ENCODE results near the gene PFKM.

PFKM gene

DNA sequence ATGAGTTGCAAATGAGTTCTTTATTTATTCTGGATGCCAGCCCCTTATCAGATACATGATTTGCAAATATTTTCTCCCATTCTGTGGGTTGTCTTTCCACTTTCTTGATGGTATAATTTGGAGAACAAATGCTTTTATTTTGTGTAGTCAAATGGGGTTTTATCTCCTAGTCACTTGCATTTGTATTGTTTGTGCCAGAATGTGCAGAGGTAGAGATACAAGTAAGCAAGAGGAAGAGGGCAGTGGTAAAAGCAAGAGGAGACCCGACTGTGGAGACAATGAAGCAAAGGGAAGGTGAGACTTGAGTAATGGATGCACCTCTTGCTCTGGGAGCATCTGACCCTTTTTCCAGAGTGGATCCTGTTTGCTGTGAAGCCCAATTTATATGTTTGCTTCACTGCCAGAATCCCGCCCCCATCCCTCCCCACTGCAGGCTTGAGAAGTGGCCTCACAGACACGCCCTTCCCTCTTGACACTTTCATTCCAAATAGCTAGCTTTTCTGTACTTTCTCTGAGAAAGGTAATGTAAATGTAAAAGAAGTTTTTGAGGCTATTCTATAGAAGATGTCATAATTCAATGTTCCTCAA is 786 bp upstream of the PFKM start:
- Histone ChIP-seq H3K27me3 (ENCODE audit: low read depth, low read length) (no peaks in the 10 kb centered on the region), H3K9ac (ENCODE audit: low read length) (peak overlapping the region; percentile 60; the same call in 1 of the 2 replicates), H3K9me3 (ENCODE audit: insufficient read depth, low read length) (no peaks in the 10 kb centered on the region), H3K4me3 (ENCODE audit: low read length) (peak overlapping the region; percentile 90), H3K4me1 (ENCODE audit: low read length) (peaks cover 14% of the 10 kb centered on the region), H2AFZ (ENCODE audit: low read depth, low read length) (no peak overlapping the region), H3K79me2 (ENCODE audit: low read length) (peaks cover 28% of the 10 kb centered on the region), H3K27ac (ENCODE audit: low read length) (no peak overlapping the region), H3K36me3 (replicated peaks; ENCODE audit: low read depth, low read length) (peaks cover 9% of the 10 kb centered on the region), H3K4me2 (ENCODE audit: low read length) (peak overlapping the region; percentile 83), H4K20me1 (ENCODE audit: insufficient read depth, low read length) (no peaks in the 10 kb centered on the region)
- TF ChIP-seq, protein P1, sequence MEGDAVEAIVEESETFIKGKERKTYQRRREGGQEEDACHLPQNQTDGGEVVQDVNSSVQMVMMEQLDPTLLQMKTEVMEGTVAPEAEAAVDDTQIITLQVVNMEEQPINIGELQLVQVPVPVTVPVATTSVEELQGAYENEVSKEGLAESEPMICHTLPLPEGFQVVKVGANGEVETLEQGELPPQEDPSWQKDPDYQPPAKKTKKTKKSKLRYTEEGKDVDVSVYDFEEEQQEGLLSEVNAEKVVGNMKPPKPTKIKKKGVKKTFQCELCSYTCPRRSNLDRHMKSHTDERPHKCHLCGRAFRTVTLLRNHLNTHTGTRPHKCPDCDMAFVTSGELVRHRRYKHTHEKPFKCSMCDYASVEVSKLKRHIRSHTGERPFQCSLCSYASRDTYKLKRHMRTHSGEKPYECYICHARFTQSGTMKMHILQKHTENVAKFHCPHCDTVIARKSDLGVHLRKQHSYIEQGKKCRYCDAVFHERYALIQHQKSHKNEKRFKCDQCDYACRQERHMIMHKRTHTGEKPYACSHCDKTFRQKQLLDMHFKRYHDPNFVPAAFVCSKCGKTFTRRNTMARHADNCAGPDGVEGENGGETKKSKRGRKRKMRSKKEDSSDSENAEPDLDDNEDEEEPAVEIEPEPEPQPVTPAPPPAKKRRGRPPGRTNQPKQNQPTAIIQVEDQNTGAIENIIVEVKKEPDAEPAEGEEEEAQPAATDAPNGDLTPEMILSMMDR (IDR thresholded peaks at IDR 0.05; ENCODE audit: low read depth, low read length): no peak
- TF ChIP-seq EZH2phosphoT487 (IDR thresholded peaks at IDR 0.05; ENCODE audit: low read depth): no peak

DNA sequence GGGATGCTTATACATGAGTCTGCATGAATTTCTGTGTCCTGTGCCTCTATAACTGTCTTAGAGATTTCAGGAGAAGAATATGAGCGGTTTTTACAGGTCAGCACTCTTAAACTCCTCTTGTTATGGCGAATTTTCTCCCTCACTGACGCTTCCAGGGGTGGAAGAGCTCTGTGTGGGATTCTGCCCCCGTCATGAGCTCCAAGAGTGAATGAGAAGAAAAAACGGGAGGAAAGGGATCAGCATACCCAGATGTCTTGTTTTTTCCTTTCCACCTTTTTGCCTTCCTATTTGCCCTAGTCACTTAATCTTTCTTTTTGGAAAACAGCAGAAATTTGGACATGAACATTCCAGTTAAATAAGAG is 651 bp downstream of the PFKM start:
- Histone ChIP-seq H3K27me3 (ENCODE audit: low read depth, low read length) (no peaks in the 10 kb centered on the region), H3K27ac (ENCODE audit: low read length) (peak overlapping the region; percentile 31), H3K4me3 (ENCODE audit: low read length) (peak overlapping the region; percentile 90), H3K9me3 (ENCODE audit: insufficient read depth, low read length) (no peaks in the 10 kb centered on the region), H3K36me3 (replicated peaks; ENCODE audit: low read depth, low read length) (peaks cover 20% of the 10 kb centered on the region), H3K9ac (ENCODE audit: low read length) (peak overlapping the region; percentile 75), H3K4me1 (ENCODE audit: low read length) (peaks cover 14% of the 10 kb centered on the region), H4K20me1 (ENCODE audit: insufficient read depth, low read length) (no peaks in the 10 kb centered on the region), H3K79me2 (ENCODE audit: low read length) (peaks cover 28% of the 10 kb centered on the region), H2AFZ (ENCODE audit: low read depth, low read length) (peak overlapping the region; percentile 10; the same call in 1 of the 2 replicates), H3K4me2 (ENCODE audit: low read length) (peak overlapping the region; percentile 83)
- TF ChIP-seq, protein P1 (IDR thresholded peaks at IDR 0.05; ENCODE audit: low read depth, low read length): no peak
- no peak for TF ChIP-seq EZH2phosphoT487 (IDR thresholded peaks at IDR 0.05; ENCODE audit: low read depth)

DNA sequence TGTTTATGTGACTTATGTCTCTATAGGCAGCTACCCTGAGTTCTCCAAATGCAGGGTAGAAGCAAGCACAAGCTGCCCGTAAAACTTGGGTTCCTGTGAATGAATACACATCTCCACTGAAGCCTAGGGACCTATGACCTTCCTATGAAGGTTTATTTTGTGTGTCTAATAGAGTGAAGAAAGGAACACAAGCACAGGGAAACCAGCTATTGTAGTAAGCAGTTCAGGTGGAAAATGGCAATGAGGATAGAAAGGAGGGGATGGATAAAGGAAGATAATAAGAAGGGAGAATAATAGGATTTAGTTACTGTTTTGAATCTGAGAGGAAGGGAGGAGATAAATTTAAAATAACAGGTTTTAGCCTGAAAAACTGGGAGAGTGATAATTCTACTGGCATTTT is 2.4 kb downstream of the PFKM start:
- Histone ChIP-seq H3K27ac (ENCODE audit: low read length) (no peak overlapping the region), H2AFZ (ENCODE audit: low read depth, low read length) (no peak overlapping the region), H3K9ac (ENCODE audit: low read length) (no peak overlapping the region), H3K4me2 (ENCODE audit: low read length) (no peak overlapping the region), H3K4me3 (ENCODE audit: low read length) (no peak overlapping the region), H3K36me3 (replicated peaks; ENCODE audit: low read depth, low read length) (peaks cover 29% of the 10 kb centered on the region), H3K9me3 (ENCODE audit: insufficient read depth, low read length) (no peaks in the 10 kb centered on the region), H3K27me3 (ENCODE audit: low read depth, low read length) (no peaks in the 10 kb centered on the region), H4K20me1 (ENCODE audit: insufficient read depth, low read length) (no peaks in the 10 kb centered on the region), H3K4me1 (ENCODE audit: low read length) (peaks cover 14% of the 10 kb centered on the region), H3K79me2 (ENCODE audit: low read length) (peaks cover 28% of the 10 kb centered on the region)
- no peak for TF ChIP-seq EZH2phosphoT487 (IDR thresholded peaks at IDR 0.05; ENCODE audit: low read depth)
- TF ChIP-seq, protein P1 (IDR thresholded peaks at IDR 0.05; ENCODE audit: low read depth, low read length): no peak

DNA sequence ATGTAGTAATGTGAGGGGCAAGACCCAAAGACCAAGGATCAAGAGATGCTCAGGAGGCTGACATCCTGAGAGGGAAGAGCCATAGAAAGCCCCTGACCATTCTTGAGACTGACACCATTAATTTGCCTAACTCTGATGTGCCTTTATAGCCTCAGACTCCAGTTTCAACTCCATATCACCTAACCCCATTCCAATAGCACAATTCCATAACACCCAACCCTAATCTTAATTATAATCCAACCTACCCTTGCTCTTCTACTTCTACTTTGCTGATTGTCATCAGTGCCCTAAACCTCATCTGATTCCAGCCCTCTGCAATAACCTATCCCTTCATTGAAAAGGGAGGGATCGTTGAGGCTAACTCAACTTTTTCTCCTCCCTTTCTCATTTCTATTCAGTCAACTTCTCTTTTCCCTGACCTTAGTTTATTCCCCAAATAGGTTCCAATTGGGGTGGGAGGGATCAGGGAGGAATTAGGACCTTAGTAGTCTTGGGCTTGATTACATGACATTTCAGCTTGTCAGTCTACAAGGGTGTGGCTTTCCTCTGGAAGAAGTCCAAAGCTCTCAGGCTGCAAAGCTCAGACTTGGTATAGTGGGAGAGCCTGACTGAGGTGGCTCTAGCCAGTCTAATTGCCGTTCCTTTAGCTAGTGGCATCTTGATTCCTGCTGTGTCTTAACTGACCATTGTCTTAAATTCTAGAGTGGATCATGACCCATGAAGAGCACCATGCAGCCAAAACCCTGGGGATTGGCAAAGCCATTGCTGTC is 3.1 kb downstream of the PFKM start:
- Histone ChIP-seq H3K4me1 (ENCODE audit: low read length) (peaks cover 14% of the 10 kb centered on the region), H3K27me3 (ENCODE audit: low read depth, low read length) (no peaks in the 10 kb centered on the region), H3K4me3 (ENCODE audit: low read length) (no peak overlapping the region), H3K27ac (ENCODE audit: low read length) (no peak overlapping the region), H2AFZ (ENCODE audit: low read depth, low read length) (no peak overlapping the region), H4K20me1 (ENCODE audit: insufficient read depth, low read length) (no peaks in the 10 kb centered on the region), H3K9me3 (ENCODE audit: insufficient read depth, low read length) (no peaks in the 10 kb centered on the region), H3K4me2 (ENCODE audit: low read length) (no peak overlapping the region), H3K36me3 (replicated peaks; ENCODE audit: low read depth, low read length) (peaks cover 37% of the 10 kb centered on the region), H3K9ac (ENCODE audit: low read length) (no peak overlapping the region), H3K79me2 (ENCODE audit: low read length) (peaks cover 28% of the 10 kb centered on the region)
- TF ChIP-seq, protein P1 (IDR thresholded peaks at IDR 0.05; ENCODE audit: low read depth, low read length): no peak
- TF ChIP-seq EZH2phosphoT487 (IDR thresholded peaks at IDR 0.05; ENCODE audit: low read depth): no peak

All from OCI-LY3 (cell line).